HG02642 (cell line): ENCODE measurements around the gene MYOM1.
"Not testable (repeated sequence)": the region's sequence is repeated elsewhere in the genome, so short reads cannot be mapped to it uniquely, and the experiment has no call there.

Experiments
- ATAC-seq: cut with Tn5 transposase; IDR thresholded peaks from one replicate; pipeline ENCODE4 v1.9.1; 2021; ENCODE audit warnings: mild to moderate bottlenecking; ENCODE audit not compliant: unreplicated experiment, poor library complexity

The MYOM1 gene

DNA sequence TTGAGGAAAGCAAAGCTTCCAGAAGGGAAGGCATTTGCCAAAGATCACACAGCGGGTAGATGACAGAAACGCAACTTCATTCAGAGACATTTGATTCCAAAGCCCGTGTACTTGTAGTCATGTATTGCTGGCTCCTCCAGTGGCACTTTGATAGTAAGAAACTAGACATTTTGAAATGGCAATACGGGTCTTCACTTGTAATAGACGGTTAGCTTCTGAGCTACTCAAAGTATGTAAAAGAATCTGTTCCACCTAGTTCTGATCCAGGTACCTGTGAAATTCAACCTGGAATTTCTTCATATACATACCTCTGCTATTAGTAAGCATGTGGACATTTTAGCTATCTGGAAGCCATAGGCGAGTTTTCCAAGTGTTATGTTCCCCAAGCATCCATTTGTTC is 1.7 kb upstream of the MYOM1 start:
- ATAC-seq: no peak

DNA sequence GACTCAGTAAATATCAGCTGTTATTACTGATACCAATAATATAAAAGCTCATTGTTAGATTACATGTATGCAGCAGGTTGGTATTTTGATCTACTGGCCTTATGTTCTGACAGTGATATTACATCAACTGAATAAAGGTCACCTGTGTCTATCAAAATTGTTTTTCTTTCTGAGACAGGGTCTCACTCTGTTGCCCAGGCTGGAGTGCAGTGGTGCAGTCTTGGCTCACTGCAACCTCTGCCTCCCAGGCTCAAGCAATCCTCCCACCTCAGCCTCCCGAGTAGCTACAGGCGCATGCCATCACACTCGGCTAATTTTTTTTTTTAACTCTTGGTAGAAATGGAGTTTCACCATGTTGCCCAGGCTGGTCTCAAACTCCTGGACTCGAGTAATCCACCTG is 1.1 kb upstream of the MYOM1 start:
- ATAC-seq: not testable (repeated sequence)

DNA sequence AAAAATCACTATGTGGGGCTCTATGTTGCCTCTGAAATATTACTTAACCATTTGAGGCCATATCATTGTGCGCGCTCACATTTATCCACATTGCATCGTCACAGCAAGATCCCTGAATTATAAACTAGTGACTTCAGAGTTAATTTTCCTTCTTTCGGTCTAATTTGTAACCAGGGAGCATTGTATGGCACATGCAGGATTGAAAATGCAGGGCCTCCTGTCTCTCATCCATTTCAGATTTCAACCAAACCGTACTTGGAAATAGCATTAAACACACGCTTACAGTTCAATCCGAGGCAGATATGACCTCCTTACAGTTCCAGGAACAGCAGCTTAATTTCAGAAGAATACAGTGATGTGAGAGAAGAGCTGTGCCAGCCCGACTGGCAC is 532 bp downstream of the MYOM1 start:
- ATAC-seq: no peak

DNA sequence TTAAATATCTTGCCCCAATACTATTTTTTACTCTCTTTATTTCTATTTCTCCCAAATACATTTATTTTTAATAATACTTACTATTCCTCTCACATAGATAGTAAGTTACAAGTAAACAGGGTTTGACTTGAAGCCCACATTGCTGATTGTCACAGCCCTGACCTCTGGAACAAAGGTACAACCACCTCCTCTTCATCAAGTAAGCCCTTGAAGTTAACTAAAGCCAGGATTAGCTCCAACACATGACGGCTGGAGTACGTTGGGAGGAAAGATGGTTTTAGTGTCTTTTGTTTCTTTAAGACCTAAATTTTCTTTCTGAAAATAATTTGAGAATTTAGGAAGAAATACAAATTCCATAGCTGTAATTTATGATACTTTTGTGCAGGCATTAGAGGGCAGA is 949 bp downstream of the MYOM1 start:
- ATAC-seq: no peak

DNA sequence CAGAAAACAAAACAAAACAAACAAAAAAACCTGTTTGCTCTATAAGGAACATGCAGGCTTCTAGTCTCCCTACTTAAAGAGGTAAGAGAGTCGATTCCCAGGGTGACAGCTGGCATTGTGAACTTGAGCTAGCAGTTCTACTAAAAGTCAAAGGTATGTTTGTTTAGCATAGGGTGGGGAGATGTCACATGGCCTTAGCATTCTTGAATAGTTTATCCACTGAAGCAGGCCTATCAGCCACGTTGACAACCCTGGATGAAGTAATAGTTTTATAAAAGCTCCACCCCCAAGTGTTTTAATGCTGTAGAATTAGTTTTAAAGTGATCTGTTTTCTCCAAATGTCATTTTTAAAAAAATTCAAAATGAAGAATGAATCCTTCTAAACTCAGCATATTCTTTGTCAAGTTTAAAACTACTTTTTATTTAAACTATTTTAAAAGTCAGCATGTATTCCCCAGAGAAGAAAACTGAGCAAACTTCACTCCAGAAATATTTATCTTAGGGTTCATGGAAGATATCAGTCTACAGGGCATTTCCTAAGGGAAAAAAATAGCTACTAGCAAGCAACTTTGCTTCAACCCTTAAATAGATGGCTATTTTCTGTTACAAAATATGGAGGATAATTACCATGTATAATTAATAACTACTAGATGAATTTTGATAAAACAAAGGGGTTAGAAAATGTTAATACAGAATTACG is 1.7 kb downstream of the MYOM1 start:
- ATAC-seq: no peak

DNA sequence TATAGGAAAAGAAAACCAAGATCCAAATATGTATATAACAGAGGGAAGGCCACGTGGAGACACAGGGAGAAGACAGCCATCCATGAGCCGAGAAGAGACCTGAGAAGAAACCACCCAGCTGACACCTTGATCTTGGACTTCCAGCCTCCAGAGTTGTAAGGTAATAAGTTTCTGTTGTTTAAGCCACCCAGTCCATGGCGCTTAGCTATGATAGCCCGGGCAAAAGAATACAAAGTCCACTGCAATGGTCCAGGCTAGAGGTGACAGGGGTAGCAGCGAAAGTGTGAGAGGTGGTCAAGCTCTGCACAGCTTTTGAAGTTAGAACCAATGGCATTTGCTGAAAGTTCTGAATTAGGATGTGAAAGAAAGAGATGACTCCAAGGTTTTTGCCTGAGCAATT is 2.8 kb downstream of the MYOM1 start:
- ATAC-seq: no peak

DNA sequence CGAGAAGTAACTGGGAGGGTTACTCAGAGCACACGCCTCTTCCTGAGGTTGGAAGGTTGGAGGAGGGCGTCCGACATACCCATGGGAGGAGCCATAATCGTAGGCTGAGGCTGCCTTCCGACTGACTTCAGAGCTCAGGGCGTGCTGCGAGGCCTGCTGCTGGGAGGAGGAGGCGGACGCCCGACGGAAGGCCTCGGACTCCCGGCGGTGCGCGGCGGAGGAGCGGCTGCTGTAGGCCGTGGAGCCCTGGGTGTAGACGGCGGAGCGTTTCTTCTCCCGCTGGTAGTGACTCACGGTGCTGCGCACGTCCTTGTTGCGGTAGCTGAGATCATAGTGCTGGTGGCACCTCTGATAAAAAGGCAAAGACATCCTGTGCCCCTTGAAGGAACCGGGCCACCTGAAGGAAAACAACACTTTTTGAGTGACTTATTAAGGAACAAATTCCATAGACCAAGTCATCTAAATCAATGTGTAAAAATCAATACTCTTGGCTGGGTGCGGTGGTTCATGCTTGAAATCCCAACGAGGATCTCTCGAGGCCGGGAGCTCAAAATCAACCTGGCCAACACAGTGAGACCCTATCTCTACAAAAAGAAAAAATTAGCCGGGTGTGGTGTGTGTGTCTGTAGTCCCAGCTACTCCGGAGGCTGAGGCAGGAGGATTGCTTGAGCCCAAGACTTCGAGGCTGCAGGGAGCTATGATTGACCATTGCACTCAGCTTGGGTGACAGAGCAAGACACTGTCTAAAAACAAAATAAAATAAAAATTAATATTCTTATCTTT is 4.7 kb downstream of the MYOM1 start:
- no peak for ATAC-seq

DNA sequence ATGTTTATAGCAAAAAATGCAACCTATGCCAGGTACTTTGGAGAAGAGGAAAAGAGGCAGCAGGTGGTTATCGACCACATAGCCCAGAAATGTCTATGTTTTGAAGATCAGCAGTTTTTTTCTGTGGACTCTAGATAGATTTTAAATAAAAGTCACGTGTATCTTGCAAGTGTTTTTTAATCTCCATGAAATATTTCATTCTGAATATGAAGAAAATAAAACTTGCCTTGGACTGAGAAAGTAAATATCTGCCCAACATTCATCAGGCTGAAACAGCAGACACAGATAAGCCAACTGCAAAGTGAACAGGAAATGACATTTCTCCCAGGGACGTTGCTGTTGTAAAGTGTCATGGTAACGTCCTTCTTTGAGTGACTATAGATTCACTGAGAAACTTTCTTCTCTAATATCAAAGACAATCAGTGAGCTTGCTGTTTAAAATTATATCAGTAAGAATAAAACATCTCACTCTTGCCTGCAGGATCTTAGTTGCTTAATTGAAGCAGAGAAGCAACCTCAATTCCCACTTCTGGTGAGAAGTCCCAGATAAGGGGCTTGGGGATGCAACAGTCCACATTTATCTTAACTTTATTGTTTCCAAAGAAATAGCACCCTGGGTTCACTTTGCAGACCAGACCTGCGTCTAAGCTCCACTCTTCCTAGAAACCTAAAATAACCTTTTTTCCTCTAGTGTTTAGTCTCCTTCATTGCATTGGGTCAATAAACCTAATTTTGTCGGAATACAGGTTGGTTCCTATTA is 6.3 kb downstream of the MYOM1 start:
- ATAC-seq: no peak

DNA sequence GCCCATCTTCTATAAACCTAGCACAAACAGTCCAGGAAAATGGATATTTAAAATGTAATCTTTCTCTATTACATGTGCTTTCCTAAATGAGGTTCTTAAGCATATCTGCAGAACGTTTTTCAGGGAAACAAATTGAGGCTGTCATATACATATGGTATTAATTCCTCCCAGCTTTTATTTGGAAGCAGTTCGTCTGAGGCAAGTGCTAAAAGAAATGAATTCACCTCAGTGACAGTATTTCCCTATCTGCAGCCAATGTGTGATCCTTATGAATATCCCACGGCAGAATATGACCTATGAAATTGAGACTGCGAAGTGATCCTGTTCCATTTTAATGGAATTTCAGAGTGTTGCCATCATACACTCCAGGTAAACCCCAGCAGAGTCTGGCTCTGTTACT is 7.1 kb downstream of the MYOM1 start:
- no peak for ATAC-seq

DNA sequence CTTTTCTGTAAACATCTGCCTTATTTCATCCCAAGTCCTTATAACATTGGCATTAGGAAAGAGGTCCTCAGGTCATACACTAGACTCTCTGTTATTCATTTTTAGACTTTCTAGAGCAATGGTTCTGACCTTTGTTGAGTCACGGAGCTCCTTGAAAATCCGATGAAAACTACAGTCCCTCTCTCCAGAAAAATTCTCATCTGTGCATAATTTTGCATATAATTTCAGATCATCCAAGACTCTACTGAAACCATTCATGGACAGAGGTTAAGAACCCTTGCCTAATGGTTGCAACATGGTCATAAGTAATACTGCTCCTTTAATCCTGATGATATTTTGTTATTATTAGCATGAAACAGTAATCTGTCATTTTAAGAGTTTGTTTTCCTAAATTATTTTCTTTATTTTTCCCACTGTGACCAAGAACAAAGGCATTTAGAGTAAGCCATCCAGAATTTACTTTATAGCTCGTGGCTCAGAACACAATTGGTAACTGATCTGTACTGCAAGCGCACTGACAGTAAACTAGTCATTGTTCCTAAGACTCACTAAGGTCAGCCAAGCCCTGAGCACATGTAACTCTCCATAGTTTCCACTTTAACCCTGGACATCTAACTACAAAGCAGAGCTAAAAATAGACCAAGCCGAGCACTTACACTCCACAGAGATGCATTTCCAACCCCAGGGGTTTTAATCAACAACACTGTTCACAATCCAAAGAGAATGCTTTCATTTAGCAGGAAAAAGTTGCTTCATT is 8.4 kb downstream of the MYOM1 start:
- no peak for ATAC-seq

DNA sequence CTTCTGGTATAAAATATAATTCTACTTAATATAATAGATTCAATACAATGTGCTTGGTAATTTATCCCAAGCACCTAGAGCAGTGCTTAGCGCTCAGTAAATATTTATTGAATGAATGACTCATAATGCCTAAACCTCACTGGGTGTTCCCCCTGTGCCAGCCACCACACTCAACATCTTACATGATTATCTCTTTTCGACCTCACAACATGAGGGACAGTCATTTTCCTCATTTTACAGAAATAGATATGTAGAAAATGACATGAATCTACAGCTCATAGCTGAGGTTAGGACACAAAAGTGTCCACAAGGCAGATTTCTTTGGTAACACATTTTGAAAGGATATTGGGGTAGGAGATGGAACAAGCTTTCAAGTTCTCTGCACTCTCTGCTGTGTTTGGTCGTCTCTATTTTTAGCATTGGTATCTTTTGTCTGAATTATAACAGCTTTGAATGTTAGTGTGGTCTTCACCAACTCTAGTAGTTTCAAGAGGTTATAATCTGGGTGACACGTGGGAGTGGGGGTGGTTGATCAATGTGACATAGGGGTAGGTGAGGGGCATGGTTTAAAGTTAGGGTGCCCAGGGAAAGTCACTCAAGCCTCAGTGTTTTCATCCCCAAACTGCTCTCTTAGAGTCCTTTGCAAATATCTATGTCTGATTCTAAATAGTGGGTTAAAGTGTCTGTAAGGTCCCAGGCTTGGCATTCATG is 9.8 kb downstream of the MYOM1 start:
- ATAC-seq: peak; percentile 69

DNA sequence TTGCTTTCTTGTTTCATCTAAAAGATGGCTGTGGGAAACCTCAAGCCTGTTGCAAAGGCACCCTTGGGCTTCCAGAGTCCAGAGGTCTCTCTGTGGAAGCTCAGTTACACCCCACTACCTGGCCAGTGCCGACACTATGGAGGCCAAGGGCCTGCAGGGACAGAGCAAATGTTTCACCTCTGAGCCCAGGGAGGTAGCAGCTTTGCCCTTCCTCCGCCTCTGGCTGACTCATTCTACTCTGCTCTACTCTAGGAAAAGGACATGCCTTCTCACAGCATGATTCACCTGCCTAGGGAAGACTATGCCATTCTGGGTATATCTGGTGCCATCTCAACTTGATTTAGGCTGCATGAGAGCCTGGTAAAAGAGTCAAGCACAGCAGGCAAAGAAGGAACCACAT is 12.2 kb downstream of the MYOM1 start:
- ATAC-seq: no peak

DNA sequence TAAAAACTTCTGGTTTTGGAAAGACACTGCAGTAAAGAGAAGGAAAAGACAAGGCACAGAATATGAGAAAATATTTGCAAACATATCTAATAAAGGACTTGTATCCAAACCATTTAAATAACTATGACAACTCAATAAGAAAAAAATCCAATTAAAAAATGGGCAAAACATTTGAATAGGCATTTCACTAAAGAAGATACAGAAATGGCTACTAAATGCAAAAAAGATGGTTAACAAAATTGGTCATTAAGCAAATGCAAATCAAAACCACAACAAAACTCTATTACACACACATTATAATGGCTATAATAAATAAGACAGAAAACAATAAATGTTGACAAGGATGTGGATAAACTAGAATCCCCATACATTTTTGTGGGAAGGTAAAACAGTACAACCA is 14.5 kb downstream of the MYOM1 start:
- no peak for ATAC-seq

DNA sequence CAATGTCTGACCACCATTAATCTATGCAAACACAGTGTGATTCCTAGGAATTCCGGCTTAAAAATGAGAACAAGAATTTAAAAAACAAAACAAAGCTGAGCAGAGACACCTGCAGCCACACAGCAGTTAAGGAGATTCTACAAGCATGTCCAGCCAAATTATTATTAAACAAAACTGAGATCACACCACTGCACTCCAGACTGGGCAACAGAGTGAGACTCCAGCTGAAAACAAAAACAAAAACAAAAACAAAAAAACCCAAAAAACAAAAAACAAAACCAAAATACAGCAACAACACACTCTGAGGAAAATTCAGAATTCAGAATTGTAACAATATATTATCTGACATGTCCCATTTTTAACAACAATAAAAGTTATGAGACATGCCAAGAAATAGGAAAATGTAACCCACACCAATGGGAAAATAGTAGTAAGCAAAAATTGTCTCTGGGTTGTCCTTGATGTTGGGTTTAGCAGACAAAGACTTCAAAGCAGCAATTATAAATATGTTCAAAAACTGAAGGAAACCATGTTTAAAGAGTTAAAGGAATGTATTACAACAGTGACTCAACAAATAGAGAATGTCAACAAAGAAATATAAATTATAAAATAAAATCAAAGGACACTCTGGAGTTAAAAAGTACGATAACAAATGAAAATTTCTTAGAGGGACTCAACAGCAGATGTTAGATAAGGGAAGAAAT is 19.7 kb downstream of the MYOM1 start:
- no peak for ATAC-seq

DNA sequence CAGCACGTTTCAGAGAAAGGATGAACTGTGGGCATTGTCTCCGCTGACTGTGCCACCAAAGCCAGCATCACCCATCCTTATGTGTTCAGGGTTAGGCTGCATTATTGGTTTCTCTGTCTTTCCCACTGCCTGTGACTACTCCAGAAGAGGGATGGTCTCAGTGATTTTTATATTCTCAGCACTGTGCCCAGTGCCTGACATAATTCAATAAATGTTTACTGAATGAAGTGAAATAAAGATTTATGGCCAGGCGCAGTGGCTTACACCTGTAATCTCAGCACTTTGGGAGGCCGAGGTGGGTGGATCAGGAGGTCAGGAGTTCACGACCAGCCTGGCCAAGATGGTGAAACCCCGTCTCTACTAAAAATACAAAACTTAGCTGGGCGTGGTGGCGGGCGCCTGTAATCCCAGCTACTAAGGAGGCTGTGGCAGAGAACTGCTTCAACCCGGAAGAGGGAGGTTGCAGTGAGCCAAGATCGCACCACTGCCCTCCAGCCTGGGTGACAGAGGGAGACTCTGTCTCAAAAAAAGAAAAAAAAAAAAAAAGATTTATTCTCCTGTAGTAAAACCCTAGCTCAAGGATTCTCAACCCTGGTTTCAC is 21.4 kb downstream of the MYOM1 start:
- ATAC-seq: not testable (repeated sequence)

DNA sequence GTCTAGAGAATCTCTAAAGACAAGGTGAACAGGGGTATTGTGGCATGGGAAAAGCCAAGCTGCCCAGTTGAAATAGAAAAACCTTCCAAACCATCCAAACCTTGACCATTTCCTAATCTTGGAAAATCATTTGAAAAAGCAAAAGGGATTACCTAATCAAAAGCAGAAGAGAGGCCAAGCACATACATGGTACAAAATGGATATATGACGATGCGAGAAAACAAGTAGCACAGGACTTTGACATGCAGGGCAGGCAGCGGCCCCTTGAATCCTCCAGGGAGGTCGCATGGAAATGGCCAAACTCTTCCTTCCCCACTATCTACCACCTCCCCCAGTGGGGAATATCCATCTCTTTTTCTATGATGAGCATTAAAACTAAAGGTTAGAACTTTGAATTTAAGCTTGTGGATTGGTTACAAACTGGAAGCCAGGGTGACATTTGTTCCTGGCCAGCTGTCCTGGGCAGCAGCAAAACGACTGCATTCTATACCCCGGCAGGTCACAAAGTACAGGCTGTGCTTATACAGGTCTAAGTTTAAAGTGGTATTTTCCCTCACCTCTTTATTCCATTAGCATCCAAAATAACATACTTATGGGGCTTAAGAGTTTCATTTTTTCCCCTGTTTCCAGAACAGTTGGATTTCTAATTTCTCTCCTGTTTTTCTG is 24.7 kb downstream of the MYOM1 start:
- no peak for ATAC-seq

DNA sequence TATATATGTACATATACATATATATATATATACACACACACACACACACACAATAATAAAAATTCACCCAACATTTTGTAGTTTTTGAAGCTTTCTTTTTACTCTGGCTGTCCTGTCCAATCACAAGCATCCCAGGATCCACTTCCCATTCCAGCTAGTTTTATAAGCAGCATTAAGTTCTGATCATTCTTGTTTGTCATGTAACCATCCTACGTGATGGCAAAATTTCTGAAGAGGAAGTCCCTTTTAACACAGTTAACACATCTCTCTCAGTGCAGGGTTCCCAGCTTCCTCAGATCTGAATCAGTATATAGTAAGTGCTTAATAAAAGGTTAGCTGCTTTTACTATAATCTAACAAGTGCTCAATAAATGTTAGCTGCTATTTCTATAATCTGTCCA is 26.4 kb downstream of the MYOM1 start:
- ATAC-seq: no peak

DNA sequence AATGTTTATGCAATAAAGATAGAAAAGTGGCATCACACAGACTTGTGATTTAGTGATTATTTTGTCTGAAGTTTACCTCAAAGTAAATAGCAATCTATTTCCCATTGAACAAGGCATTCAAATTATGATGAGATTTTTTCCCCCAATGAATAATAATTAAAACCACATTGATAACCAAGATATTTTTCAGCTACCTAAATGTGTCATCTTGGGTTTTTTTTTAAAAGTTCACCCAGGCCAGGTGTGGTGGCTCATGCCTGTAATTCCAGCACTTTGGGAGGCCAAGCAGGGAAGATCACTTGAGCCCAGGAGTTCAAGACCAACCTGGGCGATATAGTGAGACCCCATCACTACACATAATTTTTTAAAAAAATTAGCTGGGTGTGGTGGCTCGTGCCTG is 27.0 kb downstream of the MYOM1 start:
- ATAC-seq: no peak

DNA sequence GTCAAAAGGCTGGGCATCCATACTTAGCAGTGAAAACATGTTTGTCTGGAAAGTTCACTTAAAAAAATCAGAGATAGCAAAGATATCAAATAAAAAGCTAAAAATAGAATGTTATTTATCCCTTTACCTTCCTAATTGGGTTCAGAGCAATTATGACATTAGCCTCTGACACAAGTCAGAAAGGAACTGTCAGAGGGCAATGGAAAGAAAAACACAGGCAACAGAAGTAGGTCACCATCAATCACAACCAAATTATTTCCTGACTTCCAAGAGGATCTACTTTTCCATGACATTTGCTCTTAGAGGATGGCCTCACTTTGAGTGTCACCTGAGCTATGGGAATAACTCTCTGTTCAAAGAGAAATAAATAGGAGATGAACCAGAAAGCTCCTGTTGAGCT is 27.5 kb downstream of the MYOM1 start:
- no peak for ATAC-seq
